GM21825 (cell line): Measurements from ENCODE around the gene ZMYM1.
"Not testable (repeated sequence)": the region's sequence is repeated elsewhere in the genome, so short reads cannot be mapped to it uniquely, and the experiment has no call there.

Source experiments
- ATAC-seq: cut with Tn5 transposase; IDR thresholded peaks from one replicate; pipeline ENCODE4 v1.9.1; 2021; ENCODE audit warnings: mild to moderate bottlenecking, moderate library complexity; ENCODE audit not compliant: unreplicated experiment

Gene ZMYM1

DNA sequence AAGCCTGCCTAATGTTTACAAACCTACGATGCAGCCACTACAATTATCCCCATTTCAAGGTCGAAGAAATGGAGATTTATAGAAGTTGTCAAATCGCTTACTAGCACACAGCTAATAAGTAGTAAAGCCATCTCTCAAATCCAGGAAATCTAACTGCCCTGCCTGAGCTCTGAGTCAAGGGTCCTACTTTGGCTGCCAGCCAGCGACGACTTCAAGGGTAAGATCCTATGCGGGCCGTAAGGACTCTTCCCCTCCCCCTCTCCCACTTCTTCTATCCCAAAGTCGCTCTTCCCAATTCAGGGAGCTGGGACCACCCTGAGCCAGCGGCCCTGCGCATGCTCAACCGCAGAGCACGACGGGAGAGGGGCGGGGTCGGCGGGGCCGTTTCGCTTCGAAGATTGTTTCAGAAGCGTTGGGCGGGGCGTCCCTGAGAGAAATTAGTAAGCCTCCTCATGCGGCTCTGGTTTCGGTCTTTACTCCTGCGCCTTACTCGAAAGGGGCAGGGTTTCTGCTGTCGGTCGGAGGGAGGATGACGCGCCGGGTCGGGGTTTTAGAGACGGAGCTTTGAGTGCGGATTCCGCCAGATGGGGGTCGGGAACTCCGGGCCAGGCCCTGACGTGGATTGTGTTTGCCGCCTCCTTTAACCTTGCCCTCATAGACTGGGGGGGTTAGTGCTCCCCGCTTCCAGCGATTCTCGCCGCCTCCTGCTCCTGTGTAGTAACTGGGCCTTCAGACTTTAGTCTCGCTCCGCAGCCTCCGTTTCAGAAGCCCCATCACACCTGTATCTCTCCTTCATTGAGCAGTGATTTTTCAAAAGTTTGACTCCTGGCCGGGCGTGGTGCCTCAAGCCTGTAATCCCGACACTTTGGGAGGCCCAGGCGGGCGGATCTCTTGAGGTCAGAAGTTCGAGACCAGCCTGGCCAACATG lies at the start of gene ZMYM1:
TSS of gene ZMYM1 (plus strand) at position 383 of the 928 bp plus-strand sequence. CDS start 14,603 bp downstream, outside the sequence.
- peak; percentile 93 for ATAC-seq

- ATAC-seq: no peak
Observed at GRCh38 chr1:35029761-35030160, 49.4 kb upstream of the ZMYM1 start.

DNA sequence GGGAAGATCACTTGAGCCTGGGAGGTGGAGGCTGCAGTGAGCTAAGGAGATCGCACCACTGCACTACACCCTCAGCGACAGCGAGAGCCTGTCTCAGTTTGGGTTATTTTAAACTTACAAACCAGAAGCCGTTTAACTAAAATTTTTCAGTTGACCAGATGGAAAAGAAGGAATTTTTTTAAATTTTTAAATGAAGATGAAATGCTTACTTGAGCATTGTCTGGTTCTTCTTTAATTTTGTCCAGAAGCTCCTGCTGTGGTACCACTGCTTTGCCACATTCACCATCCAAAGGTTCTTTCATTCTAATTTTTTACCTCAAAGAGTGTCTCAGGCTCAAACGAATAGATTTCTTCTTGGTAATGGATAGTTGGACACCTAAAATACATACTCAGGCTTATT lies 48.8 kb upstream of the ZMYM1 start:
- ATAC-seq: no peak

DNA sequence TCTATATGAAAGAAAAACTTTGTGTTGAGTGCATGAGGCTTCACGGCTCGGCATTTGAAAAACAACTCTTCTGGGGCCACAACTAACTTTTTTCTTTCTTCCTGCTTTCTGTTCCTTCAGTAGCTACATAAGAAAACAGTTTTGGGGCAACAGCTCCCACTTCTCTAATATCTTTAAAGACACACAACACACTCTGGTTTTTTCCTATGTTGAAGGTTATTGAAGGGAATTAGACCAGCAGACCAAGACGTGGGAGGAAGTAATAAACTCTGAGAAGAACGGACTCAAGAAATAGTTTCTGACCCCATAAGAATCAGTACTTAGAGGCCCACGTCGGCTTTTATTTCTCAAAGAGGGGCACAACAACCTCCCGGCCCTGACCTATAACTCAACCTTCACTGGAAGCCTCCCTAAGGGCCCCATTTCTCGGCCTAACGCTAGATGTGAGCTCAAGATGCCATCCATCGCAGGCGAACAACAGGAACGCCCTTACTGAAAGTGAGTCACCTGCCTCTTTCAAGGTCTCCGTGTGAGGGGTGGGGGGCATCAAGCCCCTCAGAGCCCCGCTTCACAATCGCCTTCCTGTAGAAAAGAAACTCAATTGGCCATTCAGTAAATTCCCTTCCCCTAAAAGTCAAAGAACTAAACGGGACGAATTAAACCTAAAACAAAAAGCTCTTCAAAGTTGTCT lies 48.3 kb upstream of the ZMYM1 start:
- ATAC-seq: peak; percentile 30

- no peak for ATAC-seq
Observed at GRCh38 chr1:35032384-35032739, 46.8 kb upstream of the ZMYM1 start.

GRCh38 chr1:35033346-35033745 lies 45.8 kb upstream of the ZMYM1 start:
- no peak for ATAC-seq

GRCh38 chr1:35036621-35037020 lies 42.6 kb upstream of the ZMYM1 start:
- ATAC-seq: no peak

- ATAC-seq: no peak
Observed at GRCh38 chr1:35037206-35037605, 42.0 kb upstream of the ZMYM1 start.

DNA sequence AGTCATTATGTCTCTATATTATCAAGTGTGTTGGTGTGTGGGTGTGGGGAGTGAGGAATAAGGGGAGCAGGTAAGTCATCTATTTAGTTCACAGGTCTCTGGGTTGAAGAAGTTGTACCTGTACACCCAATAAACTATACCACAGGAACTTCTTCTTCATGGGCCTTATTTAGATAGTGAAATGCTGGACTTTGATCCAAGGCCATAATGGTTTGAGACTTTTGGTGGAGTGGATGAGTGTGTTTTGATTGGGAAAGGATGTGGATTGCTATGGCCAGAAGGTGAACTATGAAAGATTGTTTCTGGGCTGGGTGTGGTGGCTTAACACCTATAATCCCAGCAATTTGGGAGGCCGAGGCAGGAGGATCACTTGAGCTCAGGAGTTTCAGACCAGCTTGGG lies 40.5 kb upstream of the ZMYM1 start:
- ATAC-seq: no peak

DNA sequence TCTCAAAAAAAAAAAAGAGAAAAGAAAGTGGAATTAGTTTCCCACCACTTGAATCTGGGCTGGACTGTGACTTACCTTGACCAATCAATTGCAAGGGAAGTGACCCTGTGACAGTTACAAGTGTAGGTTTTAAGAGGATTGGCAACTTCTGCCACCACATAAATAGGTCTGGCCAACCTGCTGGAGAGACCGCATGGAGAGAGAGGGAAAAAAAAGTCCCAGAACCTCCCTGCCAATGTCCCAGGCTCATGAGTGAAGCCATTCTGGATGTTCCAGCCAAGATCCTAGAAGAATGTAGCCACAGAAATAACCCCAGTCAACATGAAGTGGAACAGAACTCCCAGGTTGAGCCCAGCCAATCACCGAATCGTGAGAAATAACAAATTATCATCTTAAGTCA lies 35.7 kb upstream of the ZMYM1 start:
- ATAC-seq: no peak

- ATAC-seq: no peak
Observed at GRCh38 chr1:35044431-35044830, 34.8 kb upstream of the ZMYM1 start.

DNA sequence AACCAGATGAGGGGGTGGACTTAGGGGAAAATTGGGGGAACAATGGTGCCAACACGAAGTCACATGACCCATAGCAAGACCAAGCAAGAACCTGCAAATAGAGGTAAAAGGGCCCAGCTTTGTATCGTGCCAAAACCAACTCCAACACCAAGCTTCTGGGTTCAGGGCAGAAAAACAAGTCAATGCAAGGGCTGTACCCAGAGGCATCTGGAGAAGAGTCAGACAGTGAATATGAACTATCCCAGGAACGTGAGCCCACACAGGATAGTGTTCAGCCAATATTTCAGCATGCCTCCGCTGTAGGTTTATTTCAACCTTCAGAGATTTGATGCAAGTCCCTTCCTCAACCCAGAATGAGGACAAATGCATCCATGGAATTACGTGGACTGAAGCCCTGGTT lies 32.5 kb upstream of the ZMYM1 start:
- ATAC-seq: no peak

DNA sequence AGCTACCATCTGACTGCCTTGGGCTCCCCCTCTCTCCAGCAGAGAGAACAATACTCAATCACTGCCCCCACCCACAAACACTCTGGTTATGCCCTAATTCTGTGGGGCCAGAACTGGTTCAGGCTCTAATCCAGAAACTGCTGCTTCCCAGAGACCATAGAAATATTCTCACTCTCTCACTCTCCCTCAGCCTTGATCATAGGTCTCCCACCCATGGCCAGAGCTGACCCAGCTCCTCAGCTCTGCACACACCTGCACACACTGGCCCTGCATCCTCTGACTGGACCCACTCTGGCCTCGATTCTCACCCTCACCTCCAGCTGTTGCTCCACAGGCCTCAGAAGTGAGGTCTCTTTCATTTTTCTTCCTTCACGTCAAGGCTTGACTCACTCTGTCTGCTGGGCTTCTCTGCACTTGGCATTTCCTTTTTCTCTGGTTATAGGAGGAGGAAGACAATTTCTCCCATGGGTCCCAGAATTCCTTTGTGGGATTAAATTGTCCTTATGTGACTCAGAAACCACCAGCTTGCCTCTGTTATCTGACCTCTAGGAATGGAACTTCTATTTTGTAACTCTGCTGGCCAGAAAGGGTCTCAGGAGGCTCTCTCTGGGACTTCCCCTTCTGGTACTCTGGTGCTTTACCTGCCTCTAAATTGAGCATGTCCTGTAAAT lies 31.9 kb upstream of the ZMYM1 start:
- no peak for ATAC-seq

- ATAC-seq: no peak
Observed at GRCh38 chr1:35049116-35049515, 30.1 kb upstream of the ZMYM1 start.

GRCh38 chr1:35053433-35053832 lies 25.8 kb upstream of the ZMYM1 start:
- ATAC-seq: no peak

GRCh38 chr1:35054282-35054681 lies 24.9 kb upstream of the ZMYM1 start:
- ATAC-seq: not testable (repeated sequence)

- ATAC-seq: not testable (repeated sequence)
Observed at GRCh38 chr1:35058321-35058720, 20.9 kb upstream of the ZMYM1 start.

- no peak for ATAC-seq
Observed at GRCh38 chr1:35058988-35059387, 20.2 kb upstream of the ZMYM1 start.

- no peak for ATAC-seq
Observed at GRCh38 chr1:35062518-35063196, 16.5 kb upstream of the ZMYM1 start.

DNA sequence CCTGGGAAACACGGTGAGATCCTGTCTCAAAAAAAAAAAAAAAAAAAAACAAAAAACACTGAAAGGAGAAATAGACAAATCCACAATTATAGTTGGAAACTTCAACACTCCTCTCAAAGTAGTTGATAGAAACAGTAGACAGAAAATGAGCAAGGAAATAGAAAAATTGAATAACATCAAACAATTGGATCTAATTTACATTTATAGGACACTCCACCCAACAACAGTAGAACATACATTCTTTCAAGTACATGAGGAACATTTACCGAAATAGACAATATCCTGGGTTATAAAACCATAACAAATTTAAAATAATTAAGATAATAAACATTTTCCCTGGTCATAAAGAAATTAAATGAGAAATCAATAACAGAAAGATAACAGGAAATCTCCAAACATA lies 14.9 kb upstream of the ZMYM1 start:
- no peak for ATAC-seq

GRCh38 chr1:35069746-35070145 lies 9.4 kb upstream of the ZMYM1 start:
- no peak for ATAC-seq
